H1 (cell line): ENCODE results near the gene CDC5L. TPM values are rescaled to one million over a fixed set of nuclear protein-coding genes. Genes with fewer than 3 reads are reported as not detected.

ENCODE experiments used
- RAD21 ChIP-seq, 2 experiments: IDR thresholded peaks in 1 of 2; conservative IDR thresholded peaks in 1 of 2; 2 replicates each; pipeline ENCODE4 v1.6.1; 2011; ENCODE audit warnings: low read depth in 2 of 2, low read length in 2 of 2, improper control_type of control experiment in 1 of 2, inconsistent platforms in 1 of 2, mild to moderate bottlenecking in 1 of 2, moderate library complexity in 1 of 2
- polyA plus RNA-seq, 7 experiments: library from polyadenylated mRNA; depleted of rRNA in 3 of 7; stranded (reverse) in 5 of 7; unstranded in 2 of 7; fragments of >200 nt in 5 of 7; fragments of 200-250 nt in 2 of 7; gene quantifications; 1 replicate in 5 of 7; 2 replicates in 1 of 7; 4 replicates in 1 of 7; pipeline versions ENCODE4 v1.2.1 to v1.2.3, GENCODE V29; 2011 to 2013; ENCODE audit warnings: missing spikeins in 2 of 7, mixed read lengths in 2 of 7
- total RNA-seq: library from RNA; stranded (reverse); fragmentation: NEBNext Ultra II Directional; extraction: Animal tissue kit (Norgen Biotek cat#: 25700); gene quantifications from 2 replicates; pipeline ENCODE4 v1.2.1, GENCODE V29; 2021
- TF ChIP-seq, protein P1 (sequence below): IDR thresholded peaks from 2 replicates; pipeline ENCODE4 v1.6.1; 2012; ENCODE audit warnings: low read length, inconsistent platforms

The CDC5L gene
- total and polyA plus RNA-seq, 2 of the 8 experiments (the other 6 are each of a cell fraction or from before 2014, with no cell fraction given): 8.4 to 32.8 TPM

DNA sequence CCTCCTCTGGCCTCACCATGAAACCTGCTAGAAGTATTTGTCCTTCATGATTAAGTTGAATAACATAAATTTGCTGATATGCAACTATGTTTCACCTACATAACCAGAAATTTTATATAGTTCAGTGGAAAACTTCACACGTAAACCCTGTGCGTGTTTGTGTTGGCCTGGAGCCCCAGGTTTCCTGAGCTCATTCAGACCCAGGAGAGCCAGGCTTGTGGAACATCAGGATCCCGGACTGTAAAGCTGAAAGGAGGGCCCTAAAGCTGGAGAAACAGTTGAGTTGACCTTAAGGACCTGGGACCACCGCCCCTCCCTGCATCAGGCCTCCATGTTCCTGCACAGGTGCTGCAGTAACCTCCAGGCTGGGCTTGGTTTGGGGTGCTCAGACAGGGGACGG lies 48.2 kb upstream of the CDC5L start (continued):
- no peak for TF ChIP-seq RAD21 (IDR thresholded peaks at IDR 0.05 in 1 of 2, conservative IDR thresholded peaks at IDR 0.05 in 1 of 2; ENCODE audit: low read depth in 2 of 2, low read length in 2 of 2)
- TF ChIP-seq, protein P1, sequence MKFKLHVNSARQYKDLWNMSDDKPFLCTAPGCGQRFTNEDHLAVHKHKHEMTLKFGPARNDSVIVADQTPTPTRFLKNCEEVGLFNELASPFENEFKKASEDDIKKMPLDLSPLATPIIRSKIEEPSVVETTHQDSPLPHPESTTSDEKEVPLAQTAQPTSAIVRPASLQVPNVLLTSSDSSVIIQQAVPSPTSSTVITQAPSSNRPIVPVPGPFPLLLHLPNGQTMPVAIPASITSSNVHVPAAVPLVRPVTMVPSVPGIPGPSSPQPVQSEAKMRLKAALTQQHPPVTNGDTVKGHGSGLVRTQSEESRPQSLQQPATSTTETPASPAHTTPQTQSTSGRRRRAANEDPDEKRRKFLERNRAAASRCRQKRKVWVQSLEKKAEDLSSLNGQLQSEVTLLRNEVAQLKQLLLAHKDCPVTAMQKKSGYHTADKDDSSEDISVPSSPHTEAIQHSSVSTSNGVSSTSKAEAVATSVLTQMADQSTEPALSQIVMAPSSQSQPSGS: no peak
